Esophagus squamous epithelium (tissue), 5 donors: ENCODE data around the gene KCND2. TPM values are rescaled to one million over a fixed set of nuclear protein-coding genes. Genes with fewer than 3 reads are reported as not detected.

Experiments
- DNase-seq: peaks from one replicate; lab custom pipeline; 2025; lab: John Stamatoyannopoulos, UW
- H3K27ac ChIP-seq, 4 donors: fragments of 200-600 bp; sonication (generic); one replicate each; pipeline ENCODE4 v1.5.1; 2016 to 2019; ENCODE audit warnings: mild to moderate bottlenecking in 1 of 4
- H3K27me3 ChIP-seq, 4 donors: fragments of 200-600 bp; sonication (generic); 1 replicate in 3 of 4; 2 replicates in 1 of 4; pipeline versions ENCODE4 v1.5.1 to v1.6.0; 2017 to 2021; ENCODE audit warnings: antibody characterized with exemption in 1 of 4
- H3K36me3 ChIP-seq, 3 donors: fragments of 200-600 bp; sonication (generic); one replicate each; pipeline ENCODE4 v1.5.1; 2016 to 2019
- H3K4me1 ChIP-seq, 3 donors: fragments of 200-600 bp; sonication (generic); one replicate each; pipeline ENCODE4 v1.5.1; 2017 to 2019
- H3K4me3 ChIP-seq, 4 donors: fragments of 200-600 bp; sonication (generic); 1 replicate in 3 of 4; 2 replicates in 1 of 4; pipeline ENCODE4 v1.5.1; 2016 to 2019; ENCODE audit warnings: mild to moderate bottlenecking in 2 of 4, moderate library complexity in 1 of 4
- H3K9me3 ChIP-seq, 3 donors: fragments of 200-600 bp; sonication (generic); one replicate each; pipeline ENCODE4 v1.5.1; 2016 to 2019
- POLR2A ChIP-seq, 4 donors: fragments of 450-650 bp; IDR thresholded peaks; one replicate each; pipeline ENCODE4 v1.6.1; 2017; ENCODE audit warnings: antibody characterized with exemption in 4 of 4, mild to moderate bottlenecking in 4 of 4, moderate library complexity in 3 of 4
- WGBS, 2 donors: methylation state at CpG; one replicate each; pipeline ENCODE4 v1.1.5; 2018; 5-methylcytosine and 5-hydroxymethylcytosine counted together
- intact Hi-C: fragments of 100-400 bp; cut with DNase I; formaldehyde crosslinking; loops from one replicate; pipeline ENCODE4 v1.15.0; 2022
- total RNA-seq, 4 donors: library from RNA; depleted of rRNA; stranded (reverse); fragments of >200 nt; gene quantifications; one replicate each; pipeline ENCODE4 v1.1.0, GENCODE V29; 2016
- TF ChIP-seq, protein P1 (sequence below), 6 experiments: fragments of 450-650 bp in 4 of 6; fragments of 200-600 bp in 2 of 6; sonication (generic) in 2 of 6; IDR thresholded peaks; one replicate each; pipeline ENCODE4 v1.5.1; 2016 to 2019; ENCODE audit warnings: antibody characterized with exemption in 6 of 6, mild to moderate bottlenecking in 4 of 6, moderate library complexity in 4 of 6
- donor health status: DM: yes; HTN: yes; CAD: no.

The KCND2 gene
- total RNA-seq, 4 donors from 2014 or later = 0.09 to 0.19 TPM; not detected in 2

GRCh38 chr7:120717166-120717565 lies 444.2 kb downstream of the KCND2 start:
- TF ChIP-seq, protein P1, sequence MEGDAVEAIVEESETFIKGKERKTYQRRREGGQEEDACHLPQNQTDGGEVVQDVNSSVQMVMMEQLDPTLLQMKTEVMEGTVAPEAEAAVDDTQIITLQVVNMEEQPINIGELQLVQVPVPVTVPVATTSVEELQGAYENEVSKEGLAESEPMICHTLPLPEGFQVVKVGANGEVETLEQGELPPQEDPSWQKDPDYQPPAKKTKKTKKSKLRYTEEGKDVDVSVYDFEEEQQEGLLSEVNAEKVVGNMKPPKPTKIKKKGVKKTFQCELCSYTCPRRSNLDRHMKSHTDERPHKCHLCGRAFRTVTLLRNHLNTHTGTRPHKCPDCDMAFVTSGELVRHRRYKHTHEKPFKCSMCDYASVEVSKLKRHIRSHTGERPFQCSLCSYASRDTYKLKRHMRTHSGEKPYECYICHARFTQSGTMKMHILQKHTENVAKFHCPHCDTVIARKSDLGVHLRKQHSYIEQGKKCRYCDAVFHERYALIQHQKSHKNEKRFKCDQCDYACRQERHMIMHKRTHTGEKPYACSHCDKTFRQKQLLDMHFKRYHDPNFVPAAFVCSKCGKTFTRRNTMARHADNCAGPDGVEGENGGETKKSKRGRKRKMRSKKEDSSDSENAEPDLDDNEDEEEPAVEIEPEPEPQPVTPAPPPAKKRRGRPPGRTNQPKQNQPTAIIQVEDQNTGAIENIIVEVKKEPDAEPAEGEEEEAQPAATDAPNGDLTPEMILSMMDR (IDR thresholded peaks at IDR 0.05) = no peak
- no peak for TF ChIP-seq POLR2A (IDR thresholded peaks at IDR 0.05)
- Histone ChIP-seq H3K9me3 (no peaks in the 10 kb centered on the region), H3K27me3 (no peaks in the 10 kb centered on the region), H3K27ac (no peak overlapping the region), H3K4me3 (no peak overlapping the region), H3K4me1 (no peaks in the 10 kb centered on the region), H3K36me3 (no peaks in the 10 kb centered on the region)
- intact Hi-C loops = no loop called here
- no peak for DNase-seq
- WGBS, 2 donors = 44 to 60% methylated on average over 4 of the region's 4 CpGs

DNA sequence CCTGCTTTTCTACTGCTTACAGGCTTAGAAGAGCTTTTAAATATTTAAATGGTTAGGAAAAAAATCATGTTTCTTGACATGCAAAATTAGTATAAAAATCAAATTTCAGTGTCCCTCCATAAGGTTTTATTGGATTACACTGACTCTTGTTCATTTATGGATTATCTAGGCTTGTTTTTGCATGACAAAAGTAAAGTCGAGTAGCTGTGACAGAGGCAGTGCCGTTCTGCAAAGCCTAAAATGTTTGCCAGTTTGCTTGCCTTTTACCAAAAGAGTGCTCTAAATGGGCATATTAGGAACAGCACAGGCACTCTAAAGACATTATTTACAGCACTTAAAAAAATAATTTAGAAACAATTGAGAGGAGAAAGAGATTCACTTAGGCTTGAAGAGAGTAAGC lies 445.4 kb downstream of the KCND2 start:
- Histone ChIP-seq H3K9me3 (no peaks in the 10 kb centered on the region), H3K27me3 (no peaks in the 10 kb centered on the region), H3K36me3 (no peaks in the 10 kb centered on the region), H3K4me3 (no peak overlapping the region), H3K27ac (no peak overlapping the region), H3K4me1 (no peaks in the 10 kb centered on the region)
- TF ChIP-seq, protein P1 (IDR thresholded peaks at IDR 0.05) = no peak
- no peak for TF ChIP-seq POLR2A (IDR thresholded peaks at IDR 0.05)
- DNase-seq = no peak
- intact Hi-C loops = no loop called here
- 70 to 75% methylated on average over 2 of the region's 2 CpGs for WGBS, 2 donors

DNA sequence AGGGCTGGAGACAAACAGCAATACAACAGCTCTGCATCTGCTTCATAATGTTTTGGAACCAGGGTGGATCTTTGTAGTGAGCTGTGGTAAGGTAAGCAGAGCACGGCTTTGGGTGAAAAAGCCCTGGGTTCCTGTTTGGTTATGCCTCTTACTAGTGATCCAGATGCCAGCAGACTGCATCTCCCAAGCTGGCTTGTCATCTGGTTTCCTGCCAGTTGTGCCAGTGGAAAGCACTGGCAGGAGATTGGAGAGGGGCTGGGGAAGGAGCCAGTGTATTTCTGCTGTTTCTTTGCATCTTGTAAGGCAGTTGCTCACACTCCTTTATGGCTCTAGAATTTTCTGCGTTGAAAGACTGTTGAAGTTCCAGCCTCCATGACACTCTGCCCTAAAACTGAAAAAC lies 447.3 kb downstream of the KCND2 start:
- intact Hi-C loops = no loop called here
- Histone ChIP-seq H3K27ac (no peak overlapping the region), H3K4me3 (no peak overlapping the region), H3K27me3 (no peaks in the 10 kb centered on the region), H3K4me1 (no peaks in the 10 kb centered on the region), H3K9me3 (no peaks in the 10 kb centered on the region), H3K36me3 (no peaks in the 10 kb centered on the region)
- DNase-seq = no peak
- TF ChIP-seq, protein P1 (IDR thresholded peaks at IDR 0.05) = no peak
- TF ChIP-seq POLR2A (IDR thresholded peaks at IDR 0.05) = no peak
- 52 to 74% methylated on average over 2 of the region's 2 CpGs for WGBS, 2 donors

DNA sequence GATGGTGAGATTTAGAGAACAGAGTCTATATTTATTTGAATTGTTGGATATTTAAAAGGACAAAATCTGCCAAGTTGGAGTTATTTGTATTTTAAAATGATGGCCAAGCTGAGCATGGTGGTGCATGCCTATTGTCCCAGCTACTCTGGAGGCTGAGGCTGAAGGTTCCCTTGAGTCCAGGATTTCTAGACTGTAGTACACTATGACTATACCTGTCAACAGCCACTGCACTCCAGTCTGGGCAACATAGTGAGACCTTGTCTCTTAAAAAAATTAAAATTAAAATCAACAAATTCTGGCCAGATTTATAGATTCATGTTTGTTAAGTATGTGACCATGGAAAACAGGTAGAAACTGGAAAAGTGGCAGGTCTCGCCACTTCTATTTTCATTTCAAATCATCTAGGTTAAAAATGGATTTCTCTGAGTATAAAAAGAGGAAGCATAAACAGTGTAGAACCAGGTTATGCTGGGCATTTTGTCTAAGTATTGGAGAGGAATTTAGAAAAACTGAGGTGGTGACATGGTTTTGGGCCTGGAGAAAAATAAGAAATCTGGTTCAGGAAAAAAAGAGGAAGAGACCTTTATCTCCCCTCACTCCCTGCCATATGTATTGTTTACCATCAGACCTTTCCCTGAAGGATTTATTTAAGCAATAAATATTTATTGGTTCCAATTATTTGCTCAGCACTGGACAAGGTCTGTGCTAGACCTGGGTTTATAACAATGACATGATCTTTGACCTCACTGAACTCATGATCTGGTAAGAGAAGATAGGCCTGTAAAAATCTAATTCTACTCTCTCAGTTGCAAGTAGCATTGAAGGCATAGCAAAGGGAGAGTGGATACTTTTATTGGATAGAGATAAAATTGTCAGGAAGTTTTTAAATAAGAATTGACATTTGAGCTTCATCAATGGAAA lies 450.8 kb downstream of the KCND2 start:
- 78 to 83% methylated on average over 1 of the region's 1 CpG for WGBS, 2 donors
- Histone ChIP-seq H3K27me3 (no peaks in the 10 kb centered on the region), H3K4me1 (no peaks in the 10 kb centered on the region), H3K9me3 (no peaks in the 10 kb centered on the region), H3K27ac (no peak overlapping the region), H3K4me3 (no peak overlapping the region), H3K36me3 (no peaks in the 10 kb centered on the region)
- intact Hi-C loops = no loop called here
- DNase-seq = no peak
- TF ChIP-seq POLR2A (IDR thresholded peaks at IDR 0.05) = no peak
- TF ChIP-seq, protein P1 (IDR thresholded peaks at IDR 0.05) = no peak

DNA sequence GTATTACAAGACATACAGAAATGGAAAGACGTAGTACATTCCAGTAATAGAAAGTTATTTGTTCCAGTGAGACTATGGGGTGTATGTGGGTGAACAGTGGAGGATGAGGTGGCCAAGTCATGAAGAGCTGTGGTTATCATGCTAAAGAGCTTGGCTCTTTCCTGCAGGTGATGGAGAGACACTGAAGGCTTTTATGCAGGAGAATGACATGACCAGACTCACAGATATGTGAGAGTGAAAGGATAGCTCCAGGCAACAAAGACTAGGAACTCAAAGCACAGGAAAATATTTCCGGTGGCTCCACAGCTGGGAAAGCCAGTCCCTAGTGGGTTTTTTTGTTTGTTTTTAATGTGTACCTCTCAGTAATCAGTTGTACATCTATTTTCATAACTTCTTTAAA lies 451.5 kb downstream of the KCND2 start:
- 46 to 47% methylated on average over 2 of the region's 2 CpGs for WGBS, 2 donors
- Histone ChIP-seq H3K9me3 (no peaks in the 10 kb centered on the region), H3K27me3 (no peaks in the 10 kb centered on the region), H3K4me1 (no peaks in the 10 kb centered on the region), H3K4me3 (no peak overlapping the region), H3K27ac (no peak overlapping the region), H3K36me3 (no peaks in the 10 kb centered on the region)
- intact Hi-C loops = no loop called here
- no peak for DNase-seq
- no peak for TF ChIP-seq POLR2A (IDR thresholded peaks at IDR 0.05)
- TF ChIP-seq, protein P1 (IDR thresholded peaks at IDR 0.05) = no peak
